AG10803 (cell line): ENCODE measurements around the gene KCNJ3.

Source experiments
- DNase-seq: peaks from one replicate; pipeline ENCODE4 v3.0.0; 2010; ENCODE audit warnings: low read depth
- H3K4me3 ChIP-seq: 2 replicates; pipeline ENCODE4 v1.5.1; 2011; ENCODE audit warnings: mild to moderate bottlenecking, low read length, control low read depth
- TF ChIP-seq, protein P1 (sequence below): conservative IDR thresholded peaks from 2 replicates; pipeline ENCODE4 v1.5.1; 2011; ENCODE audit warnings: mild to moderate bottlenecking, low read length, control low read depth, inconsistent platforms

KCNJ3 gene

DNA sequence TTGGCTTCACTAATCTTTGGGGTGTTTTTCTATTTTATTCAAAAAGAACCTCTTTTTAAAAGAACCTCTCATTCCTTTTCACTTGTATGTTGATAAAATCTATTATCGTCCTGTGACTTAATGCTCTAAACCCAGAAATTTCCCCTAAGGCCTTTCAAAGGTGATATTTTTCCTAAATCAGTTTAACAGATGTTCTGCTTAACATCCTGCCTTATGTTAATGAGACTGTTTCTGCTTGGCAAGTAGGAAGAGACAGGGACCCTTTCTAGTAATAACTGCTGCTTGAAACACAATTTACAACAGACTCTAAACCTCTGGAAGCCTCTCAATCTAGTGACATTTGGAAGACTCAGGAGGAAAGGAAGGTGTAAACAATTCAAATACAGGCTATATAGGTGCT, 128.8 kb downstream of the KCNJ3 start:
- TF ChIP-seq, protein P1, sequence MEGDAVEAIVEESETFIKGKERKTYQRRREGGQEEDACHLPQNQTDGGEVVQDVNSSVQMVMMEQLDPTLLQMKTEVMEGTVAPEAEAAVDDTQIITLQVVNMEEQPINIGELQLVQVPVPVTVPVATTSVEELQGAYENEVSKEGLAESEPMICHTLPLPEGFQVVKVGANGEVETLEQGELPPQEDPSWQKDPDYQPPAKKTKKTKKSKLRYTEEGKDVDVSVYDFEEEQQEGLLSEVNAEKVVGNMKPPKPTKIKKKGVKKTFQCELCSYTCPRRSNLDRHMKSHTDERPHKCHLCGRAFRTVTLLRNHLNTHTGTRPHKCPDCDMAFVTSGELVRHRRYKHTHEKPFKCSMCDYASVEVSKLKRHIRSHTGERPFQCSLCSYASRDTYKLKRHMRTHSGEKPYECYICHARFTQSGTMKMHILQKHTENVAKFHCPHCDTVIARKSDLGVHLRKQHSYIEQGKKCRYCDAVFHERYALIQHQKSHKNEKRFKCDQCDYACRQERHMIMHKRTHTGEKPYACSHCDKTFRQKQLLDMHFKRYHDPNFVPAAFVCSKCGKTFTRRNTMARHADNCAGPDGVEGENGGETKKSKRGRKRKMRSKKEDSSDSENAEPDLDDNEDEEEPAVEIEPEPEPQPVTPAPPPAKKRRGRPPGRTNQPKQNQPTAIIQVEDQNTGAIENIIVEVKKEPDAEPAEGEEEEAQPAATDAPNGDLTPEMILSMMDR, result no peak
- H3K4me3 ChIP-seq, result no peak overlapping the region
- no peak for DNase-seq

DNA sequence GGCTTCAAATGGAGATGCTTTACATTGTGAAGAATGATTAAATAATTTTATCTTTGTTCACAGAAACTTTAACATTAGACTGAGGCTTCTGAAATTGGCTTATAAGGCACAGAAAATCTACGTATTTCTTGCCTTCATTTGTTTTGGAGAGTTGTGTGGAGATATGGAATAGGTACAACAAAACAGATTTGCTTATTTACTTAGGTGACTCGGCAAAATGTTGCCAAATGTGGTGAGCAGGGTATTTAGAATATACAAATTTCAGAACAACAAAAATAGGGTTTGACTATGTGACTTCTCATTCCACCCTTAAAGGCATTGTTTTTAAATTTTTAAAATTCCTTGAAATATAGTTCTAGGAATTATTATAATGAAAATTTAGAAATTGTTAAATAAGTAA, 134.2 kb downstream of the KCNJ3 start:
- TF ChIP-seq, protein P1, result no peak
- no peak overlapping the region for H3K4me3 ChIP-seq
- DNase-seq, result no peak

DNA sequence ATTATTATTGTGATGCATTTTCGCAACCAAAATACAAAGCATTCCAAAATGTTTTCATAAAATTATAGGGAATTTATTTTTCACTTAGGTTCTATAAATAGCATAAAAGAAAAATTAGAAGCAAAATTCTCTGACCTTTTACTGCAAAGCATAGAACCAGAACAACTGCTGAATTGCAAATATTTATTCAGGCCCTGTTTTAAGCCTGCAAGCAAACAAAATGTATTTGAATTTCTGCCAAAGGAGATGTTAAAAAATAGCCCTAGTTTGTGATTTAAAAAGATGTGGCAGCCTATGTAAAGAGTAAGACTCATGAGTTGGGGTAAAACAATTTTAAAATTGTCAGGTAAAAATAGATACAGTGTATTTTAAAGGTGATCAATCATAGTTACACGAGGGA, 138.1 kb downstream of the KCNJ3 start:
- TF ChIP-seq, protein P1, result no peak
- H3K4me3 ChIP-seq, result no peak overlapping the region
- DNase-seq, result no peak

DNA sequence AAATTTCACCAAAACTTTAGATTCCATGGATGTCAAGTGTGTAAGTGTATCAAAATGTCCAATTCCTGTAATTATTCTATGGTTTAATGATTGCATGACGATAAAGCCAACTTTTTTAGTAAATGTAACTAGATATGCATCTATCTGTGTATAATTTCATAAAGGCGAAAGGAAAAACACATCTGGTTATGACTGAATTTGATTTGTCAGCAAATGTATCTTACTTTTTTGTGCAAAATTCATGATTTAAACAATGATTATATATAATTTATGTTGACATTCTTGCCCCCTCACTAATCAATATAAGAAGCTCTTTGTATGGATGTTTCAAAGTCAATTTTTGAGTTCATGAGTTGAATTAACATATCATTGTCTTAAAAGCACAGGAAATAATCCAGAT, 138.5 kb downstream of the KCNJ3 start:
- H3K4me3 ChIP-seq, result no peak overlapping the region
- no peak for DNase-seq

DNA sequence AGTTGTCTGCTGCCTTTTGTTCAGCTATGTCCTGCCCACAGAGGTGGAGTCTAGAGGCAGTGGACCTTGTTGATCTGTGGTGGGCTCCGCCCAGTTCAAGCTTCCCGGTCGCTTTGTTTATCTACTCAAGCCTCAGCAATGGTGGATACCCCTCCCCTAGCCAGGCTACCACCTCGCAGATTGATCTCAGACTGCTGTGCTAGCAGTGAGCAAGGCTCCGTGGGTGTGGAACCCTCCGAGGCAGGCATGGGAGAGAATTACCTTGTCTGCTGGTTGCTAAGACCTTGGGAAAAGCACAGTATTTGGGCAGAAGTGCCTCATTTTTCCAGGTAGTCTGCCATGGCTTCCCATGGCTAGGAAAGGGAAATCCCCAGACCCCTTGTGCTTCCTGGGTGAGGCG, 146.0 kb downstream of the KCNJ3 start:
- TF ChIP-seq, protein P1, result no peak
- no peak for DNase-seq
- no peak overlapping the region for H3K4me3 ChIP-seq

More for the DNA sequence above, 138.5 kb downstream of the KCNJ3 start:
- TF ChIP-seq, protein P1, result no peak

DNA sequence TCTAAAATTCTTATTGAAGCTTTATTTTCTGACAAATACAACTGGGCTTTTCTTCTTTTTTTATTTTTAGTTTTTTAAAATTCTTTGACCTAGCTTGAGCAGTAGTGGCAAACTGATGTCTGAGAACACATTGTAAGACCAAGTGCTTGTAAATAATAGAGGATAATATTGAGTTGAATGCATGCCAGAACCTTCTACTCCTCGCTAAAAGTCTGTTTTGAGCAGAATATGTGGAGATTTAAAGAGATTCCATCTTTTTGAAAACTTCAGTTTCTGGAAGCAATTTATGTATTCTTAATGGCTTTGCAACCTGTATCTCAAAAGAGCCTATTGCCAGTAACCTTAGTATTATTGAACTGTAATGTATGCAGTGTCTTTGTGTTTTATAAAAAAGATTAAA, 148.3 kb downstream of the KCNJ3 start:
- H3K4me3 ChIP-seq, result no peak overlapping the region
- no peak for DNase-seq
- TF ChIP-seq, protein P1, result no peak

DNA sequence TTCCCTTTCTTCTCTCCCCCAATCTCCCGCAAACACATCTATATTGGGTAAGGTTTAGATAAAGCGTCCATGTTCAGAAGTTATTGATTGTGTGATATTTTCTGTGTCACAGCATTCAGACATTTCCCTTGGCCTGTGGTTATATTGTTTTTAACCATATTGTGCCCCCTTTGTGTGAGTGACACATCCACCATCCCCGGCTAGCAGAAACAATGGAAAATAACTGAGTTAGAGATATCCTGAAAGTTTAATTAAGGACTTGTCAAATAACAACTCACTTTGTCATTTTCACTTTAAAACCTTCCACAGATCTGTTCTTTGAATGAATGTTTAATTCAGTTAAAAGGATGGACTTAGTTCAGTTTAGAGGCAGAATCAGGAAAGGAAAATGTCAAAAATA, 151.0 kb downstream of the KCNJ3 start:
- DNase-seq, result no peak
- no peak overlapping the region for H3K4me3 ChIP-seq
- TF ChIP-seq, protein P1, result no peak
